Left ventricle myocardium inferior (tissue), 1 donor: ENCODE results near the gene CLEC2D. TPM values are rescaled to one million over a fixed set of nuclear protein-coding genes. Genes with fewer than 3 reads are reported as not detected.

Experiments used
- DNase-seq: peaks from one replicate; pipeline ENCODE4 v3.0.0-alpha.2; 2020
- H3K27ac ChIP-seq: fragments of 200-600 bp; replicated peaks from 2 replicates; pipeline ENCODE4 v1.8.0; 2021
- H3K27me3 ChIP-seq: fragments of 200-600 bp; 2 replicates; pipeline ENCODE4 v1.8.0; 2021; ENCODE audit warnings: low read depth
- H3K36me3 ChIP-seq: fragments of 200-600 bp; 2 replicates; pipeline ENCODE4 v1.8.0; 2021
- H3K4me1 ChIP-seq: fragments of 200-600 bp; 2 replicates; pipeline ENCODE4 v1.8.0; 2021
- H3K4me3 ChIP-seq: fragments of 200-600 bp; 2 replicates; pipeline ENCODE4 v1.8.0; 2021; ENCODE audit warnings: mild to moderate bottlenecking, moderate library complexity
- H3K9me3 ChIP-seq: fragments of 200-600 bp; replicated peaks from 2 replicates; pipeline ENCODE4 v1.8.0; 2021
- intact Hi-C: fragments of 100-400 bp; cut with micrococcal nuclease; formaldehyde crosslinking; loops from one replicate; pipeline ENCODE4 v1.11.0; 2022
- total RNA-seq: library from RNA; stranded (reverse); fragmentation: NEBNext Ultra II Directional; extraction: Animal tissue kit (Norgen Biotek cat#: 25700); gene quantifications from one replicate; pipeline ENCODE4 v1.2.1, GENCODE V29; 2021
- TF ChIP-seq, protein P1 (sequence below): fragments of 200-600 bp; IDR thresholded peaks from 2 replicates; pipeline ENCODE4 v1.8.0; 2021; ENCODE audit warnings: antibody characterized with exemption, mild to moderate bottlenecking, borderline replicate concordance
- donor health status: DM: no; HTN: yes; CAD: no; lungs with severe emphysema.

Gene CLEC2D
- total RNA-seq, 1 donor from 2014 or later: 3.3 TPM

DNA sequence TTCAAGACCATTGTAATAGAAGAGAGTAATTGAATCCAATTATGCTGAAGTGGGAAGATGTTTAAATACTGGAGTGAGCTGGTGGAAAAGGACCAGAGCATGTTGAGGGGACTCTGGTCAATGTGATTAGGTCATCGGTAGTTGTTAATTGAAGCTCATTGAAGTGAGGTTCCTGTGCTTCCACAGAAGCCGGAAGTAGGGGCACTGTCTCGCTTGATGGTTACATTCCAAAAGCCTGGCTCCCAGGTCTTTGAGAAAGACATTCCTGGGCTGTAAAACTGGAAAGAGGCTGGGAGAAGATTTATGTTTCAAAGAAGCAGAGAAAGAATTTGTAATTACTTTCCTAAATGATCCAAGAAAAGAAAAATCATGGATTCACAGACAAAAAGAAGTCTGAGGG lies 75.7 kb downstream of the CLEC2D start:
- no peak overlapping the region for H3K27ac ChIP-seq
- peaks cover 7% of the 10 kb centered on the region for H3K4me1 ChIP-seq
- H3K36me3 ChIP-seq: no peaks in the 10 kb centered on the region
- intact Hi-C loops: no loop called here
- H3K9me3 ChIP-seq: no peaks in the 10 kb centered on the region
- TF ChIP-seq, protein P1, sequence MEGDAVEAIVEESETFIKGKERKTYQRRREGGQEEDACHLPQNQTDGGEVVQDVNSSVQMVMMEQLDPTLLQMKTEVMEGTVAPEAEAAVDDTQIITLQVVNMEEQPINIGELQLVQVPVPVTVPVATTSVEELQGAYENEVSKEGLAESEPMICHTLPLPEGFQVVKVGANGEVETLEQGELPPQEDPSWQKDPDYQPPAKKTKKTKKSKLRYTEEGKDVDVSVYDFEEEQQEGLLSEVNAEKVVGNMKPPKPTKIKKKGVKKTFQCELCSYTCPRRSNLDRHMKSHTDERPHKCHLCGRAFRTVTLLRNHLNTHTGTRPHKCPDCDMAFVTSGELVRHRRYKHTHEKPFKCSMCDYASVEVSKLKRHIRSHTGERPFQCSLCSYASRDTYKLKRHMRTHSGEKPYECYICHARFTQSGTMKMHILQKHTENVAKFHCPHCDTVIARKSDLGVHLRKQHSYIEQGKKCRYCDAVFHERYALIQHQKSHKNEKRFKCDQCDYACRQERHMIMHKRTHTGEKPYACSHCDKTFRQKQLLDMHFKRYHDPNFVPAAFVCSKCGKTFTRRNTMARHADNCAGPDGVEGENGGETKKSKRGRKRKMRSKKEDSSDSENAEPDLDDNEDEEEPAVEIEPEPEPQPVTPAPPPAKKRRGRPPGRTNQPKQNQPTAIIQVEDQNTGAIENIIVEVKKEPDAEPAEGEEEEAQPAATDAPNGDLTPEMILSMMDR: no peak
- no peak overlapping the region for H3K4me3 ChIP-seq
- no peaks in the 10 kb centered on the region for H3K27me3 ChIP-seq
- DNase-seq: no peak

Other genes with a start within 250 kb of the CLEC2D start
- 0.19 TPM for gene KLRB1, start 61.8 kb upstream of the CLEC2D start, total RNA-seq
- not detected for gene CLECL1, start 63.4 kb downstream of the CLEC2D start, total RNA-seq
- 0.25 TPM for gene CD69, start 91.2 kb downstream of the CLEC2D start, total RNA-seq
- not detected for gene KLRF1, start 157.8 kb downstream of the CLEC2D start, total RNA-seq
- gene CLEC2B, start 199.6 kb downstream of the CLEC2D start, total RNA-seq: 4.4 TPM
- not detected for gene KLRF2, start 211.8 kb downstream of the CLEC2D start, total RNA-seq